Body of pancreas (tissue), 4 donors: Measurements from ENCODE around the gene PGF.

Experiments used
- POLR2A ChIP-seq, 3 donors: fragments of 450-650 bp; IDR thresholded peaks; one replicate each; pipeline ENCODE4 v1.6.1; 2016; ENCODE audit warnings: antibody characterized with exemption in 3 of 3, mild to moderate bottlenecking in 2 of 3
- TF ChIP-seq, protein P1 (sequence below), 7 experiments: fragments of 450-650 bp in 4 of 7; fragments of 200-600 bp in 3 of 7; sonication (generic) in 3 of 7; IDR thresholded peaks; one replicate each; pipeline ENCODE4 v1.5.1; 2016 to 2019; ENCODE audit warnings: antibody characterized with exemption in 7 of 7

DNA sequence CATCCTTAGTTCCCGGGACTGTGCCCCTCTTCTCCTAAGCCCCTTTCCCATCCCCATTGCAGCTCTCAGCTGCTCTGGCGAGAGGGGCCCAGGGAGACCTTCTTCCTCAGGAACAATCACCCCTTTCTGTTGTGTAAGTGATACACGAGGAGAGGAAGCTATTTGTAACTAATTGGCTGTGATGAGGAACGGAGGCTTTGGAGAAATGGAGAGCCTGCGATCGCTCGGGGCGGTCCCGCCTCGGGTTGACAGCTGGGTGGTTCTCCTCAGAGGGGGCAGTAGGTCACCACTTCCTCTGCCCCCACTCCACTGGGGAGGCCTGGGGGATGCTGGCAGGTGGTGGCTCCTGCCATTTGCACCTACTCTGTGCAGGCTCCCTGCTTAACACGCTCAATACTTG lies 6.6 kb upstream of the PGF start:
- TF ChIP-seq, protein P1, sequence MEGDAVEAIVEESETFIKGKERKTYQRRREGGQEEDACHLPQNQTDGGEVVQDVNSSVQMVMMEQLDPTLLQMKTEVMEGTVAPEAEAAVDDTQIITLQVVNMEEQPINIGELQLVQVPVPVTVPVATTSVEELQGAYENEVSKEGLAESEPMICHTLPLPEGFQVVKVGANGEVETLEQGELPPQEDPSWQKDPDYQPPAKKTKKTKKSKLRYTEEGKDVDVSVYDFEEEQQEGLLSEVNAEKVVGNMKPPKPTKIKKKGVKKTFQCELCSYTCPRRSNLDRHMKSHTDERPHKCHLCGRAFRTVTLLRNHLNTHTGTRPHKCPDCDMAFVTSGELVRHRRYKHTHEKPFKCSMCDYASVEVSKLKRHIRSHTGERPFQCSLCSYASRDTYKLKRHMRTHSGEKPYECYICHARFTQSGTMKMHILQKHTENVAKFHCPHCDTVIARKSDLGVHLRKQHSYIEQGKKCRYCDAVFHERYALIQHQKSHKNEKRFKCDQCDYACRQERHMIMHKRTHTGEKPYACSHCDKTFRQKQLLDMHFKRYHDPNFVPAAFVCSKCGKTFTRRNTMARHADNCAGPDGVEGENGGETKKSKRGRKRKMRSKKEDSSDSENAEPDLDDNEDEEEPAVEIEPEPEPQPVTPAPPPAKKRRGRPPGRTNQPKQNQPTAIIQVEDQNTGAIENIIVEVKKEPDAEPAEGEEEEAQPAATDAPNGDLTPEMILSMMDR (IDR thresholded peaks at IDR 0.05) = no peak
- no peak for TF ChIP-seq POLR2A (IDR thresholded peaks at IDR 0.05)
